ENCODE measurements around the gene CCDC175.

- no peak for TF ChIP-seq TCF4 (CRISPR knock-in tag; IDR thresholded peaks at IDR 0.05; ENCODE audit: borderline replicate concordance)
- TF ChIP-seq, protein P1, sequence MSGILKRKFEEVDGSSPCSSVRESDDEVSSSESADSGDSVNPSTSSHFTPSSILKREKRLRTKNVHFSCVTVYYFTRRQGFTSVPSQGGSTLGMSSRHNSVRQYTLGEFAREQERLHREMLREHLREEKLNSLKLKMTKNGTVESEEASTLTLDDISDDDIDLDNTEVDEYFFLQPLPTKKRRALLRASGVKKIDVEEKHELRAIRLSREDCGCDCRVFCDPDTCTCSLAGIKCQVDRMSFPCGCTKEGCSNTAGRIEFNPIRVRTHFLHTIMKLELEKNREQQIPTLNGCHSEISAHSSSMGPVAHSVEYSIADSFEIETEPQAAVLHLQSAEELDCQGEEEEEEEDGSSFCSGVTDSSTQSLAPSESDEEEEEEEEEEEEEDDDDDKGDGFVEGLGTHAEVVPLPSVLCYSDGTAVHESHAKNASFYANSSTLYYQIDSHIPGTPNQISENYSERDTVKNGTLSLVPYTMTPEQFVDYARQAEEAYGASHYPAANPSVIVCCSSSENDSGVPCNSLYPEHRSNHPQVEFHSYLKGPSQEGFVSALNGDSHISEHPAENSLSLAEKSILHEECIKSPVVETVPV (CRISPR knock-in tag; IDR thresholded peaks at IDR 0.05) = no peak
Measured at GRCh38 chr14:59464486-59465315, 111.9 kb downstream of the CCDC175 start.
